HG03103 (cell line): ENCODE data around the gene TERB2.
"Not testable (repeated sequence)": the region's sequence is repeated elsewhere in the genome, so short reads cannot be mapped to it uniquely, and the experiment has no call there.

ENCODE experiments used
- ATAC-seq: cut with Tn5 transposase; IDR thresholded peaks from one replicate; pipeline ENCODE4 v1.9.1; 2021; ENCODE audit warnings: low read depth; ENCODE audit not compliant: unreplicated experiment

TERB2 gene

GRCh38 chr15:44956388-44956787 is at the start of gene TERB2:
Gene TERB2 (plus strand): TSS chr15:44956687. CDS start chr15:44956719, 32 bp downstream.
- ATAC-seq, result no peak

- no peak for ATAC-seq
Measured at GRCh38 chr15:44909423-44909822, 47.1 kb upstream of the TERB2 start.

DNA sequence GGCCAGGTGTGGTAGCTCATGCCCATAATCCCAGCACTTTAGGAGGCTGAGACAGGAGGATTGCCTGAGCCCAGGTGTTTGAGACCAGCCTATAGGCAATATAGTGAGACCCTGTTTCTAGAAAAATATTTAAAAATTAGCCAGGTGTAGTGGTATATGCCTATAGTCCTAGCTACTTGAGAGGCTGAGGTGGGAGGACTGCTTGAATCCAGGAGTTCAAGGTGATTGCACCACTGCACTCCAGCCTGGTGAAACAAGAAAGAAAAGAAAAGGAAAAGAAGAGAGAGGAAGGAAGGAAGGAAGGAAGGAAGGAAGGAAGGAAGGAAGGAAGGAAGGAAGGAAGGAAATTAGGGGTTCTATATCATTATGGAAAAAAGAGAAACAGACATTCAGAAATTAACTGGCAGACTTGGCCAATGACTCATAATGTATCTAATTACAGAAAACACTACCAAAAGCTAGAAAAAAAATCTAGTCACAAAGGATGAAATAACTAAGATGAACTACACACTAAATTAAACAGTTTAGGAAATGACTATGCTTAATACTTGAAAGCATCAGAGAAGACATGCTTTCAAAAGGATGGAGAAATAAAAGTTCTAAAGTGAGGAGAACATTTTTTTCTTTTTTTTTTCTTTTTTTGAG is 45.4 kb upstream of the TERB2 start:
- no peak for ATAC-seq

- not testable (repeated sequence) for ATAC-seq
Measured at GRCh38 chr15:44912186-44912585, 44.3 kb upstream of the TERB2 start.

DNA sequence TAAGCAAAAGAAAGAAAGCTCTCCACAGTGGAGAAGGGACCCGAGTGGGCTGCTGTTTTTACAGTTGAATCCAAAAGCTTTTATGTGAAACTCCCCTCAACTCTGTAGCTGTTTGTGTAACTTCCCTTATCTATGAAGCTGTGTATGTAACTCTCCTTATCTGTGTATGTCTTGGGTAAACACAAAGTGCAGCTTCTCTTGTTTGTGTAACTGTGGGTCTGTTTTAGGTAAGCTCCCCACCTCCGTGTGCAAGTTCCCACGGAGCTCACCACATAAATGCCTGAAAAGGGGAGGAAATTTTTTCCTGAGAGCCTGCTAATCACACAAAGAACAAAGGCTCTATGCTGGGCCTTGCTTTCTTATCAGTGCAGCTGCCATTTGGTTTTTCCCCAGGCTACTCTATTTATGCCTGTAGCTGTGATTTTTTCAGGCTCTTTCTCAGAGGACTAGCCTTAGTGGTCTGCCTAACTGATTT is 43.5 kb upstream of the TERB2 start:
- not testable (repeated sequence) for ATAC-seq

DNA sequence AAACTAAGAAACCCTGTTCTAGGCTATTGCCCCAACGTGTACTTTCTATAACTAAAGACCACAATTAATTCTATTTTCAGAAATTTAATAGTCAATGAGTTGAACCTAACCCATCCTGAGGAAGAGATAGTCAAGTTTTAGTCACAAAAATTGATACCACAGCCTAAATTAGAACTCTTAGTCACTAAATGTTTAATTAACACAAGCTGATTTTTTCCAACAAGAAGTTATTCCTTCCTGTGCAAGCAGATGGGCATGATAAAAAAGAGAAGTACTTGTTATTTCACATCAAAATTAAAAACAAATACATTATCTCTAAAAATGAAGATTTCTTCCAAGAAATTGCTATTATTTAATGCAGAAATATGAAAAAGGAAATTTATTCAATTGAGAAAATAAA is 38.4 kb upstream of the TERB2 start:
- no peak for ATAC-seq

DNA sequence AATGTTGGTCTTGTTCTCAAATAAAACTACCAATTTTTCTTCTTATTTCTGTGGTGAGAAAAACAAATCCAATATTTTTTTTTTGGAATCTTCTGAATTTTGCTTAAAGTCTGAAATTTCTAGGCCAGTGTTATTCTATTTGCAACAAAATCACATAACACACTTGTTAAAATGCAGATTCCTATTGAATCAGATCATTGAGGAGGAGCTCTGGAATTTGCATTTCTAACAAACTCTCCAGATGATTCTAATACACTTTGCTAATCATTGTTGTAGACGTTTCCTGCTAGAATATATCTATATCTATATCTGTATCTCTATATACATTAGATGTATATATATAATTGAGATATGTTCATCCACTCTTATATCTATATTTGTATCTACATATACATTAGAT is 27.8 kb upstream of the TERB2 start:
- ATAC-seq, result not testable (repeated sequence)

- not testable (repeated sequence) for ATAC-seq
Measured at GRCh38 chr15:44930283-44930682, 26.2 kb upstream of the TERB2 start.

- not testable (repeated sequence) for ATAC-seq
Measured at GRCh38 chr15:44958302-44958701, 1.8 kb downstream of the TERB2 start.

GRCh38 chr15:44968475-44968874 is 12.0 kb downstream of the TERB2 start:
- ATAC-seq, result no peak

DNA sequence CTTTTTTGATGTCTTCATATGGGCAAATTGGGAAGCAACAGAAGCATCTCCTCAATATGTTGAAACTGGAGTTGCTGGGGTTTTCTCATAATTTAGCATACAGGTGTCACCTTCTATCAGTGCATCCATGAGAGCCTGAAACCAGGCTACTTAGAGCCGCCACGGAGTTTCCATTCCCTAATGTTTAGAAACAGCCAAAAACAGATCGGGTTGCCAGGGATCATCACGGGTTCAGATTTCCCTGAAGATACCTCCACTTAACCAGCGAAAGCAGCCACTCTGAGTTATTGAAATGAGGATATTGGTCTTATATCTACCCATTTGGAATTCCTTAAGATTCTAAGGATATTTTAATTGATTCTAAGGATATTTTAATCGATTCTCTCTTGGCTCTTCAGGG is 14.5 kb downstream of the TERB2 start:
- no peak for ATAC-seq

DNA sequence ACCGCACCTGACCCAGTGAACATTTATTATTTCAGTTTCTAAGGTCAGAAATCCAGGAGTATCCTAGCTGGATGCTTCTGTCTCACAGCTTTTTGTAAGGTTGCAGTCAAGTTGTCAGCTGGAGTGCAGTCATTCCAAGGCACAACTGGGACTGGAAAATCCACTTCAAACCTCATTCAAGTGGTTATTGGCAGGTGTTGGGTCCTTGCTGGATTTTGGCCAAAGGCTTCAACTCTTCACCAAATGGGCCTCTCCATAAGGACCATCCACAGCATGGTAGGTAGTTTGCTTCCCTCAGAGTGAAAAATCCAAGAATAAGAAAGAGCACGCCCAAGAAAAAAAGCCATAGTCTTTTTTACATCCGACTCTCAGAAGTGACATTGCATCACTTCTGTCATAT is 19.7 kb downstream of the TERB2 start:
- ATAC-seq, result not testable (repeated sequence)

DNA sequence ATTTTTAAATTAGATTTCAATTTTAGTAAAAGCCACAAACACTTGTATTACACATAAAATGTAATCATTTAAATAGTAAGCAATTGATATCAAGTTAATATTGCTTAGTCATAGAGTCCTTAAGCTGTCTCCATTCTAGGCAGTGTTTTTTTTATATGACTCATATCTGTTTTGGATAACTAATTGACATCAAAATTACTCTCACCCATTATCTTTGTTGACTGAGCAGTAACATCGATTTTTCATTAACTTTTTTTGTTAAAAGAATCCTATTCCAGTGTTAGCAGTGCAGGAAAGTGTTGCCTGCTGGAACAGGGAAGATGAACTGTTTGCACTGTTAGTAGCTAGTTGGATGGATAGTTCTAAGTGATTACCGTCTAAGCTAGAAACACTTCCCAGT is 21.3 kb downstream of the TERB2 start:
- ATAC-seq, result not testable (repeated sequence)

- not testable (repeated sequence) for ATAC-seq
Measured at GRCh38 chr15:44979617-44980339, 23.3 kb downstream of the TERB2 start.

- not testable (repeated sequence) for ATAC-seq
Measured at GRCh38 chr15:44984144-44984543, 27.7 kb downstream of the TERB2 start.

- not testable (repeated sequence) for ATAC-seq
Measured at GRCh38 chr15:44986346-44987055, 30.0 kb downstream of the TERB2 start.

DNA sequence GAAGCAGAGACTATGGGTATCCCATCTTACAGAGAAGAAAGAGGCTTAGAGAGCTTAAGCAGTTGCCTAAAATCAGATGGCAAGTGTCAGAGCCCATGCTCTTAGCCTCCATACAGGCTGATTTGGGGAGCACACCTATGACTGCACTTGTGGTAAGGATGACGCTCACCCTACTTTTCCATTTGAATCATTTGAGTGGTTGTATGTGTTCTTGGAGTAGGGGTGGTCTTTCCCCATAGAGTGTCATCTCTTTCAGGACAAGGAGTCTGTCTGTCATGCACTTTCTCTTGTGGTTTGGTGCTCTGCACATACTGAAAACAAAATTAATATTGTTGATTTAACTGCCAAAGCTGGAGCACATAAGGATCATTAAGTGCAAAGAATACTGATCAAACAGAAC is 31.2 kb downstream of the TERB2 start:
- ATAC-seq, result not testable (repeated sequence)

- ATAC-seq, result not testable (repeated sequence)
Measured at GRCh38 chr15:44988184-44988869, 31.8 kb downstream of the TERB2 start.

- ATAC-seq, result not testable (repeated sequence)
Measured at GRCh38 chr15:44988870-44989219, 32.4 kb downstream of the TERB2 start.

DNA sequence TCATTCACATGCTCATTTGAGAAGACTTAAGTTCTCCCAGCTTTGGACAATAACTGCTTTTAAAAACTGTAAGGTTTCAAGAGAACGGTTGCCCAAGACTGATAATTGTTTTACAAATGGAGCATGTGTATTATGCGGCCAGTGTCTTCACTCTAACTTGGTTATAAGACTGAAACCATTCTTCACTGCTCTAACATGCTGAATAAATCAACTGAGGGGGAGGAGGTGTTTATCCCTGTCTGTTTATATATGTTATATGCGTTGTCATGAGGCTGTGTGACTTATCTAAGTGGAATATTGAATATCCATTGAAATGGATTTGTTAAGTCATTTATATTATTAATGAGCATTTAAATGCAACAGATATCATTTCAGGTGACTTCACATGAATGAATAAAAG is 41.1 kb downstream of the TERB2 start:
- ATAC-seq, result not testable (repeated sequence)

DNA sequence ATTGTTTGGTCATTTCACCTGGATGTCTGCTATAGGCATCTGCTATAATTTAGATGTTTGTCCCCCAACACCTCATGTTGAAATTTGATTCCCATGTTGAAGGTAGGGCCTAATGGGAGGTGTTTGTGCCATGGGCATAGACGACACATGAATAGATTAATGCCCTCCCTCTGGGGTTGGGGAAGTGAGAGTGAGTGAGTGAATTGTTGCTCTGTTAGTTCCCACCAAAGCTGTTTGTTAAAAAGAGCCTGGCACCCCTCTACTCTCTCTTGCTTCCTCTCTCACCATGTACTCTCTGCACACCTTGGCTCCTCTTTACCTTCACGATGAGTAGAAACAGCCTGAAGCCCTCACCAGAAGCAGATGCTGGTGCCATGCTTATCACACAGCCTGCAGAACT is 42.6 kb downstream of the TERB2 start:
- no peak for ATAC-seq
